Right ventricle myocardium inferior (tissue), 1 donor: Measurements from ENCODE around the gene CACNA1H. TPM values are rescaled to one million over a fixed set of nuclear protein-coding genes. Genes with fewer than 3 reads are reported as not detected.
A peak's percentile ranks its signal among the peaks of the same experiment; 100 is the strongest.
"Not testable (repeated sequence)": the region's sequence is repeated elsewhere in the genome, so short reads cannot be mapped to it uniquely, and the experiment has no call there.

ENCODE experiments used
- ATAC-seq: fragments of 200-7000 bp; cut with Tn5 transposase; one replicate; pipeline ENCODE4 v1.9.1; 2020; ENCODE audit warnings: mild to moderate bottlenecking, moderate library complexity
- DNase-seq: peaks from one replicate; pipeline ENCODE4 v3.0.0; 2021; ENCODE audit errors: missing footprints
- intact Hi-C: fragments of 100-400 bp; cut with DNase I; formaldehyde crosslinking; loops from one replicate; pipeline ENCODE4 v1.11.0; 2022
- total RNA-seq: library from RNA; stranded (reverse); fragmentation: NEBNext Ultra II Directional; extraction: Animal tissue kit (Norgen Biotek cat#: 25700); gene quantifications from one replicate; pipeline ENCODE4 v1.2.1, GENCODE V29; 2021
- donor health status: DM: no; HTN: yes; CAD: no; lungs with severe emphysema.

Gene CACNA1H
- total RNA-seq, 1 donor from 2014 or later, result 6.0 TPM

- intact Hi-C loops, result loop anchor here (2.0 kb wide), 1 partner anchor 25 kb away; no protein-coding TSS in a partner anchor
- no peak for ATAC-seq
- DNase-seq, result no peak
These were observed 28.8 kb downstream of the CACNA1H start for GRCh38 chr16:1181404-1182315.

- no peak for DNase-seq
- intact Hi-C loops, result no loop called here
- peak; percentile 61 for ATAC-seq
These were observed 29.4 kb downstream of the CACNA1H start for GRCh38 chr16:1182316-1182671.

- ATAC-seq, result peak; percentile 18
- intact Hi-C loops, result no loop called here
- DNase-seq, result no peak
These were observed 30.3 kb downstream of the CACNA1H start for GRCh38 chr16:1182950-1183907.

- ATAC-seq, result no peak
- intact Hi-C loops, result no loop called here
These were observed 31.4 kb downstream of the CACNA1H start for GRCh38 chr16:1184156-1184868.

GRCh38 chr16:1184980-1185379 lies 32.1 kb downstream of the CACNA1H start:
- ATAC-seq (no peak), DNase-seq (no peak)
- intact Hi-C loops, result no loop called here

More at GRCh38 chr16:1184156-1184868, 31.4 kb downstream of the CACNA1H start:
- DNase-seq, result no peak

GRCh38 chr16:1185460-1186207 lies 32.7 kb downstream of the CACNA1H start:
- ATAC-seq, DNase-seq: not testable (repeated sequence)

GRCh38 chr16:1188432-1189189 lies 35.7 kb downstream of the CACNA1H start:
- DNase-seq, result no peak
- intact Hi-C loops, result no loop called here
- peak; percentile 58 for ATAC-seq

More at GRCh38 chr16:1185460-1186207, 32.7 kb downstream of the CACNA1H start:
- intact Hi-C loops, result not testable (repeated sequence)

GRCh38 chr16:1189455-1189854 lies 36.5 kb downstream of the CACNA1H start:
- intact Hi-C loops, result no loop called here
- DNase-seq (no peak), ATAC-seq (no peak)

- DNase-seq, intact Hi-C loops, ATAC-seq: not testable (repeated sequence)
These were observed 37.9 kb downstream of the CACNA1H start for GRCh38 chr16:1190789-1191188.

GRCh38 chr16:1192384-1193073 lies 39.6 kb downstream of the CACNA1H start:
- ATAC-seq, result no peak
- no peak for DNase-seq
- intact Hi-C loops, result no loop called here

- ATAC-seq (no peak), DNase-seq (no peak)
- intact Hi-C loops, result no loop called here
These were observed 40.4 kb downstream of the CACNA1H start for GRCh38 chr16:1193143-1193824.

- intact Hi-C loops, result loop anchor here (1.0 kb wide), 1 partner anchor 88 kb away; no protein-coding TSS in a partner anchor
- DNase-seq, result no peak
- no peak for ATAC-seq
These were observed 41.1 kb downstream of the CACNA1H start for GRCh38 chr16:1193825-1194581.

- intact Hi-C loops, result loop anchor here (1.0 kb wide), 1 partner anchor 89 kb away; no protein-coding TSS in a partner anchor
- DNase-seq (no peak), ATAC-seq (no peak)
These were observed 41.9 kb downstream of the CACNA1H start for GRCh38 chr16:1194665-1195392.

GRCh38 chr16:1195393-1195666 lies 42.4 kb downstream of the CACNA1H start:
- DNase-seq, result no peak

GRCh38 chr16:1196494-1196893 lies 43.6 kb downstream of the CACNA1H start:
- ATAC-seq (no peak), DNase-seq (no peak)
- intact Hi-C loops, result no loop called here

More at GRCh38 chr16:1195393-1195666, 42.4 kb downstream of the CACNA1H start:
- intact Hi-C loops, result no loop called here
- ATAC-seq, result no peak
